ENCODE data around the gene FOXO3.

Gene FOXO3

GRCh38 chr6:108568551-108569305 lies 8.0 kb downstream of the FOXO3 start:
- in situ Hi-C loops (cut with MboI; ENCODE audit: low sequenced_read_pairs): loop anchor here (25.0 kb wide), 1 partner anchor 219 kb away; no protein-coding TSS in a partner anchor

- in situ Hi-C loops (cut with MboI; ENCODE audit: low sequenced_read_pairs): loop anchor here (25.0 kb wide), 1 partner anchor 217 kb away; no protein-coding TSS in a partner anchor
Measured at GRCh38 chr6:108570517-108570916, 9.8 kb downstream of the FOXO3 start.

- in situ Hi-C loops (cut with MboI; ENCODE audit: low sequenced_read_pairs): loop anchor here (25.0 kb wide), 1 partner anchor 213 kb away; no protein-coding TSS in a partner anchor
Measured at GRCh38 chr6:108574457-108575141, 13.9 kb downstream of the FOXO3 start.

GRCh38 chr6:108575905-108576494 lies 15.3 kb downstream of the FOXO3 start:
- in situ Hi-C loops (cut with MboI; ENCODE audit: low sequenced_read_pairs): no loop called here

GRCh38 chr6:108576709-108577108 lies 16.0 kb downstream of the FOXO3 start:
- in situ Hi-C loops (cut with MboI; ENCODE audit: low sequenced_read_pairs): no loop called here

DNA sequence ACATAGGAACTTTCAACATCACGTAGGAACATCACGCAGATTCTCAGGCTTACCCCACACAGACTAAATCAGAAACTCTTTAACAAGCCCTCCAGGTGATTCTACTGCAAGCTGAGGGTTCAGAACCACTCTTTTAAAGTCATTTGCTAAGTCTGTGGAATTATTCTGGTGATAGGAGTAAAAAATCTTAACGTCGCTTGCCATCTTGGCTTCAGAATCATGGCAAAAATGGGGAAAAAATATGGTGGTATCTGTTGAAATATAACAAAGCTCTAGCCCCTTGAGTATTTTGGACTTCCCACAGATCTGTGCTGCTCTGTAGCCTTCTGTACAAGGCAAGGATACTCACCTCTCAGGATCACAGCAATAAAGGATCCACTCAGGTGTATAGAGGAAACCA lies 17.4 kb downstream of the FOXO3 start:
- in situ Hi-C loops (cut with MboI; ENCODE audit: low sequenced_read_pairs): no loop called here

- in situ Hi-C loops (cut with MboI; ENCODE audit: low sequenced_read_pairs): no loop called here
Measured at GRCh38 chr6:108578595-108579327, 18.0 kb downstream of the FOXO3 start.

GRCh38 chr6:108579328-108579721 lies 18.6 kb downstream of the FOXO3 start:
- in situ Hi-C loops (cut with MboI; ENCODE audit: low sequenced_read_pairs): no loop called here

DNA sequence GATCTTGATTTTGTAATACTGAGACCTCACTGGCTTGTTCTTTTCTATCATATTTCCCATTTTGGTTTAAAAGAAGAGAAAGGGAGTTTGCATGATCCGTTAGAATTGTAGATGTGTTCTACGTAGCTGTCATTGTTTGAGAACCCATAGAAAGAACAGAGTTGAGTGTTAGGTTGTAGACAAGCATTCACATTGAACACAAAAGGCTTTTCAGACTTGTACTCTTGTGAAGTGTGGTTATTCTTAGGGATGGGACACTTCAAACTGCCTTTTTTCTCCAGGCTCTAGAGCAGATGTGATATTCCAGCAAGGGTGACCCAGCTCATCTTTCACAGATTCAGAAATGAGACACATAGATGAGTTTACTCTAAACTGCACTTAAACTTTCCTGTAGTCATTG lies 19.9 kb downstream of the FOXO3 start:
- in situ Hi-C loops (cut with MboI; ENCODE audit: low sequenced_read_pairs): no loop called here

GRCh38 chr6:108581237-108581931 lies 20.7 kb downstream of the FOXO3 start:
- in situ Hi-C loops (cut with MboI; ENCODE audit: low sequenced_read_pairs): no loop called here

DNA sequence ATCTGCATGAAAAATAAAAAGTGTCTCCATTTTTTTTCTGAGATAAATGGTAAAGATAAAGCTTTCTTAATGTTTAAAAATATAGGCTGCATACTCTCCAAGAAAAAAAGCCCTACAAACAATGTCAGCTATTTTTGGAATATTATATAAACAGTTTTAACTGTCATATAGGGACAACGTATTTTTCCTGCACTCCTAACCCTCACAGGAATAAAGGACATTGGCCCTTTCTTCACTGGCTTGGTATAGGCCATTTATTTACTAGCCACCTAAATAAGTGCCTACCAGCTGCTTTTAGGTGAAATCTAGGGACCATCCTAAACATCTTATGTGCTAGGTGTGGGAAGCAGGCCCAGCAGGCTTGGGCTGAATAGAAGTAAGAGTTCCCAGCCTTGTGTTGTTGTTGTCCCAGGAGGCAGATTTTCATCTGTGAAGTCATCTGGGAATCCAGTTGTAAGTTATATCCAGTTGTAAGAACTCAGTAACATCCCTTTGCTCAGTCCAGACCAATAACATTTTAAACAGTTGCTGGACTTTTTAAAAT lies 21.3 kb downstream of the FOXO3 start:
- in situ Hi-C loops (cut with MboI; ENCODE audit: low sequenced_read_pairs): no loop called here

DNA sequence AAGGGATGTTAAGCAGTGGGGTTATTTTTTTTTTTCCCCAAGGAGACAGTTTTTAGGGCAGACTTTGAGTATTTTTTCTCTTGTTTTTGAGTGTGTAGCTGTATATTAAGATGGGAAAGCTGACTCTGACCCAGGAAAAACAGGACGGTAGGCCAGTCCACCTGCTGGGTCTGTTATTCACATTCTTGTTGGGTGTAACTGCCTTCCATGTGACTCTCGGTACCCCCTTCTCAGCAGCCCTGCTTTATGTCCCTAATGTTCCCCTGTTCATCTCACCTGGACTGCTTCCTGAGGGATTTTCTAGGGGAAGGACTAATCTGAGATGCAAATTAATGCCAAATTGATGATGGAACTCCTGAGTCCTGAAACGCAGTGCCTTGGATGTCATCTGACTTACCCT lies 21.9 kb downstream of the FOXO3 start:
- in situ Hi-C loops (cut with MboI; ENCODE audit: low sequenced_read_pairs): no loop called here

DNA sequence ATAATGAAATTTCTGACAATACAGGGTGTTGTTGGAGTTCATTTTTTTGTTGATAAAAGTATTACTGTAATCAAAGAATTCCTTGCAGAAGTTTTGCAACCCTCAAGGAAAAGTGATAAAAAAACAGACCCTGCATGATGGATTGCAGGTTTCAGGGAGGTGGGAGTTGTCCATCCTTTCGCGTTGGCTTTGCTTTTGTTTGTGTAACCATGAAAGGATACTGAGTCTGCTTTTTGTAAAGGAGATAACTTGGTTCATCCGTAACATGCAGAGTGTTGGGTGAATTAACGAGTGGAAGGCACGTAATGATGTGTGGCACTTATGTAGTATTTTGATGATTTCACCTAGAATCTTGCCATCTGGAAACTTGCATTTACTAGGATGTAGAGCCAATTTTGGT lies 23.6 kb downstream of the FOXO3 start:
- in situ Hi-C loops (cut with MboI; ENCODE audit: low sequenced_read_pairs): no loop called here

- in situ Hi-C loops (cut with MboI; ENCODE audit: low sequenced_read_pairs): no loop called here
Measured at GRCh38 chr6:108585359-108585758, 24.6 kb downstream of the FOXO3 start.

DNA sequence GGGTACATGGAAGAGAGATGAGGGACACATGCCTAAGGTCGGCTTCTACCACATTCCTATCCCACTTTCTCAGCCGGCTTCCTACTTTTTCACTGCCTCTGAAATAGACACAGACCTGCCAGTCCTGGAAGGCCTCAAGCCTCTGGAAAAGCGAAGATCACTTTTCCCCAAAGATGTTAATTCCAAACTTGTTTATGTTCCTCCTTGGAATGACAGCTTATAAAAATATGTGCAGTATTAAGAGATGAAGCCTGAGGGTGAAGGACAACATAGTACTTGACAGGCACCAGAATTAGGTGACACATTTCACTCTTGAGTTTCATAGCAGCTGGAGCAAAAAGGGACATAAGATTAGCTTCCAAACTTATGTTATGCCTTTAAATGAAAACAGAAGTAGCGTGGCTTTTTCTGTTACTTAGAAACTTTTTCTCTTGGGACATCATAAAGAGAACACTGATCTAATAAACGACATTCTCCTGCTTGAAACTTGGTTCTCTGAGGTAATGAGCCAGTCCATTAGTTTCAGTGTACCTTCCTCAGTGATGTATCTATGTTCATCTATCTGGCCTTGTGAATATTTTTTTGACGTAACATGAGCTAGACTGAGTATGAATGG lies 25.3 kb downstream of the FOXO3 start:
- in situ Hi-C loops (cut with MboI; ENCODE audit: low sequenced_read_pairs): no loop called here

- in situ Hi-C loops (cut with MboI; ENCODE audit: low sequenced_read_pairs): no loop called here
Measured at GRCh38 chr6:108587258-108588059, 26.7 kb downstream of the FOXO3 start.

DNA sequence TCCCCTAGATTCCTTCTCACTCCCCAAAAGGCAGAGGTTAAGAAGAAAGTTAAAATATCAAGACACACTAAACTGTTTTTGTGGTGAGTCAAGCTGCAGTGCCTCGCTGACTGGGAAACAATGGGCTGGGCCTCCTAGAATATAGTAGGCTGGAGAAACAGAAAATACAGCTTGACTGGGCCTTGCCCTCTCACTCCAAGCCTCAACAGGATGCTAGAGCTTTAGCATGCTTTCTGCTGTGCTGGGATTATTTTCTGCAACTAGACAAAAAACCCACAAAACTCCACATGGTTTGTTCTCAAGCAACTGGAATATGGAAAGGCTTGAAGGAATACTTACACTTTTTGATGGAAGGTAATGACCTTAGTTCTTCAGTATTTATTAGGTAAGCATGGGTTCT lies 27.9 kb downstream of the FOXO3 start:
- in situ Hi-C loops (cut with MboI; ENCODE audit: low sequenced_read_pairs): no loop called here

GRCh38 chr6:108589244-108589791 lies 28.6 kb downstream of the FOXO3 start:
- in situ Hi-C loops (cut with MboI; ENCODE audit: low sequenced_read_pairs): no loop called here
